ENCODE measurements around the gene MAN1A1.
"Not testable (repeated sequence)": the region's sequence is repeated elsewhere in the genome, so short reads cannot be mapped to it uniquely, and the experiment has no call there.

The MAN1A1 gene

GRCh38 chr6:119189498-119189897 is 160.1 kb downstream of the MAN1A1 start:
- DNase-seq = no peak

- DNase-seq = no peak
These were observed 162.0 kb downstream of the MAN1A1 start for GRCh38 chr6:119187596-119187995.

- no peak for DNase-seq
These were observed 163.1 kb downstream of the MAN1A1 start for GRCh38 chr6:119186490-119186889.

- DNase-seq = no peak
These were observed 165.4 kb downstream of the MAN1A1 start for GRCh38 chr6:119184008-119184648.

GRCh38 chr6:119183457-119183856 is 166.1 kb downstream of the MAN1A1 start:
- no peak for DNase-seq

- DNase-seq = no peak
These were observed 166.7 kb downstream of the MAN1A1 start for GRCh38 chr6:119182875-119183274.

GRCh38 chr6:119182216-119182803 is 167.3 kb downstream of the MAN1A1 start:
- no peak for DNase-seq

GRCh38 chr6:119181046-119181445 is 168.5 kb downstream of the MAN1A1 start:
- no peak for DNase-seq

GRCh38 chr6:119179842-119180241 is 169.7 kb downstream of the MAN1A1 start:
- no peak for DNase-seq

GRCh38 chr6:119179062-119179461 is 170.5 kb downstream of the MAN1A1 start:
- no peak for DNase-seq

GRCh38 chr6:119176445-119176844 is 173.1 kb downstream of the MAN1A1 start:
- DNase-seq = no peak

- no peak for DNase-seq
These were observed 174.4 kb downstream of the MAN1A1 start for GRCh38 chr6:119174879-119175817.

- DNase-seq = no peak
These were observed 175.5 kb downstream of the MAN1A1 start for GRCh38 chr6:119174085-119174445.

- DNase-seq = no peak
These were observed 176.1 kb downstream of the MAN1A1 start for GRCh38 chr6:119173249-119174084.

GRCh38 chr6:119172824-119173223 is 176.7 kb downstream of the MAN1A1 start:
- DNase-seq = no peak

GRCh38 chr6:119171864-119172588 is 177.5 kb downstream of the MAN1A1 start:
- no peak for DNase-seq

- DNase-seq = no peak
These were observed 178.3 kb downstream of the MAN1A1 start for GRCh38 chr6:119171088-119171841.

- DNase-seq = no peak
These were observed 179.0 kb downstream of the MAN1A1 start for GRCh38 chr6:119170447-119171087.

GRCh38 chr6:119170103-119170446 is 179.5 kb downstream of the MAN1A1 start:
- DNase-seq = no peak

GRCh38 chr6:119169355-119169754 is 180.2 kb downstream of the MAN1A1 start:
- not testable (repeated sequence) for DNase-seq
